ENCODE data around the gene TMEM240.
"Not testable (repeated sequence)": the region's sequence is repeated elsewhere in the genome, so short reads cannot be mapped to it uniquely, and the experiment has no call there.

The TMEM240 gene

GRCh38 chr1:1523226-1523625, 17.2 kb downstream of the TMEM240 start:
- DNase-seq = not testable (repeated sequence)

- DNase-seq = not testable (repeated sequence)
Observed at GRCh38 chr1:1522536-1522935, 17.9 kb downstream of the TMEM240 start.

GRCh38 chr1:1521331-1521730, 19.1 kb downstream of the TMEM240 start:
- DNase-seq = no peak

GRCh38 chr1:1519805-1520505, 20.5 kb downstream of the TMEM240 start:
- not testable (repeated sequence) for DNase-seq

- not testable (repeated sequence) for DNase-seq
Observed at GRCh38 chr1:1518621-1519007, 21.8 kb downstream of the TMEM240 start.

GRCh38 chr1:1517973-1518620, 22.3 kb downstream of the TMEM240 start:
- DNase-seq = no peak

GRCh38 chr1:1516923-1517322, 23.5 kb downstream of the TMEM240 start:
- DNase-seq = not testable (repeated sequence)

GRCh38 chr1:1514376-1514775, 26.0 kb downstream of the TMEM240 start:
- not testable (repeated sequence) for DNase-seq

GRCh38 chr1:1513675-1514074, 26.7 kb downstream of the TMEM240 start:
- not testable (repeated sequence) for DNase-seq

- DNase-seq = not testable (repeated sequence)
Observed at GRCh38 chr1:1512425-1512824, 28.0 kb downstream of the TMEM240 start.

- DNase-seq = peak; percentile 89 to 93 (median 92)
Observed at GRCh38 chr1:1511533-1512285, 28.7 kb downstream of the TMEM240 start, which contains the start of gene ATAD3A. Gene ATAD3A, plus strand, starts transcription at chr1:1512162. Its CDS starts 107 bp downstream, at chr1:1512269.

GRCh38 chr1:1510912-1511532, 29.4 kb downstream of the TMEM240 start:
- no peak for DNase-seq

- DNase-seq = not testable (repeated sequence)
Observed at GRCh38 chr1:1509465-1509850, 31.0 kb downstream of the TMEM240 start.

GRCh38 chr1:1508775-1509464, 31.5 kb downstream of the TMEM240 start:
- DNase-seq = not testable (repeated sequence)

- DNase-seq = no peak
Observed at GRCh38 chr1:1507305-1507704, 33.1 kb downstream of the TMEM240 start.

- DNase-seq = not testable (repeated sequence)
Observed at GRCh38 chr1:1505801-1506200, 34.6 kb downstream of the TMEM240 start.

- DNase-seq = not testable (repeated sequence)
Observed at GRCh38 chr1:1505366-1505798, 35.0 kb downstream of the TMEM240 start.

- DNase-seq = peak; percentile 15 to 54 (median 43)
Observed at GRCh38 chr1:1504777-1505365, 35.6 kb downstream of the TMEM240 start.

GRCh38 chr1:1495461-1495975, 44.9 kb downstream of the TMEM240 start:
- DNase-seq = not testable (repeated sequence)

- not testable (repeated sequence) for DNase-seq
Observed at GRCh38 chr1:1494311-1494710, 46.1 kb downstream of the TMEM240 start.

- DNase-seq = no peak
Observed at GRCh38 chr1:1491601-1492000, 48.8 kb downstream of the TMEM240 start.

Data from activated CD4-positive, CD25-positive, alpha-beta regulatory T cell (primary cell).